Caki2 (cell line): ENCODE measurements around the gene CFL1. TPM values are rescaled to one million over a fixed set of nuclear protein-coding genes. Genes with fewer than 3 reads are reported as not detected.
"Not testable (repeated sequence)": the region's sequence is repeated elsewhere in the genome, so short reads cannot be mapped to it uniquely, and the experiment has no call there.

ENCODE experiments used
- DNase-seq: peaks from one replicate; pipeline ENCODE4 v3.0.0-alpha.2; 2015; ENCODE audit warnings: low read depth
- in situ Hi-C: cut with HindIII; loops from 2 replicates; pipeline ENCODE4 v1.10.0; 2016; ENCODE audit warnings: low sequenced_read_pairs, low pct_unique_long_range_greater_than_20kb, mixed read lengths
- total RNA-seq: library from RNA; depleted of rRNA; stranded (reverse); fragments of >200 nt; shearing (Covaris generic); gene quantifications from 2 replicates; pipeline ENCODE4 v1.2.3, GENCODE V29; 2014; ENCODE audit warnings: low replicate concordance

CFL1 gene
- total RNA-seq, 1 experiment from 2014 or later, result 1,200 TPM

DNA sequence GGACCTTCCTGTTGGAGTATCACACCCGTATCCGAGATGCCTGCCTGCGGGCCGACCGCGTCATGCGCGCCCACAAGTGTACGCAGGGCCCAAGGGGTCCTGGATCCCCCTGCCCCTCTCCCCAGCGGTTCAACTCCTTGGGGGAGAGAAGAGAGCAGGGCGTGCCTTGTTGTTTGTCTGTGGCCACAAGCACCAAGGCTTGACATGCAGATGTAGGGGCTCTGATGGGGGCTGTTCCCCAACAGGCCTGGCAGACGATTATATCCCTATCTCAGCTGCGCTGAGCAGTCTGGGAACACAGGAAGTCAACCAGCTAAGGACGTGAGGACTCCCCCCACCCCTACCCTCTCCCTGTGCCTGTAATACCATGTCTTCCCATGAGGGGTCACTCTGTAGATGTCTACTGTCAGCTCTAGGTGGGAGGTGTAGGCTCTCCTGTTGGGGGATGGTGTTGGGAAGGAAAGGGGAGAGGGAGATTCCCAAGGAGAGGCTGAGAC is 6.8 kb downstream of the CFL1 start:
- DNase-seq, result no peak
- in situ Hi-C loops, result no loop called here

DNA sequence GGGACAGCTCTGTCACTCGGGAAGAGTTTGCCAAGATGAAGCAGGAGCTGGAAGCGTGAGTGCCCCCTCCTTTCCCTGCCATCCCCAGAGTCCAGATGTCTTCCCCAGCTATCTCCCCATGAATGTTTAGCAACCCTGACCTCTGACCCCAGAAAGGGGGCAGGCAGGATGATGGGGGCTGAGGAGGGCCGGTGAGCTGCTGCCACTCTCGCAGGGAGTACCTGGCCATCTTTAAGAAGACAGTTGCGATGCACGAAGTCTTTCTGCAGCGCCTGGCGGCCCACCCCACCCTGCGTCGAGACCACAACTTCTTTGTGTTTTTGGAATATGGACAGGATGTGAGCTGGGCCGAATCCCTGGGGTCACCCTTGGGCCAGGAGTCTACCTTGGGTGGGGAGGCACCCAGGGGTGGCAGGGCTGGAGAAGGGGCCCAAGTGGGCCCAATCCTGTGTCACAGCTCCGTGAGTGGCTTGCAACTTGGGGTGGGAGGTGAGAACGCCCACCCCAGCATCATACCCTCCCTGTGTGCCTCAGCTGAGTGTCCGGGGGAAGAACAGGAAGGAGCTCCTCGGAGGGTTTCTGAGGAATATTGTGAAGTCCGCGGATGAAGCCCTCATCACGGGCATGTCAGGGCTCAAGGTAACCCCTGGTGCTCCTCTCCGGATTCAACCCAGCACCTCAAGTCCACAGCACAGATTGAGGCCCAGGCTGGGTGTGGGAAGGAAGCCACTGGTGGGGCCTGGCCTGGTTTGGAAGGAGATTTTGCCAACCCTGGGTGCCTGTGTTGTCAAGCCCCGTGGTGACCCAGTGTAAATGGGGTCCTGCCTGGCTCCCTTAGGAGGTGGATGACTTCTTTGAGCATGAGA is 7.5 kb downstream of the CFL1 start:
- in situ Hi-C loops, result no loop called here
- DNase-seq, result no peak

DNA sequence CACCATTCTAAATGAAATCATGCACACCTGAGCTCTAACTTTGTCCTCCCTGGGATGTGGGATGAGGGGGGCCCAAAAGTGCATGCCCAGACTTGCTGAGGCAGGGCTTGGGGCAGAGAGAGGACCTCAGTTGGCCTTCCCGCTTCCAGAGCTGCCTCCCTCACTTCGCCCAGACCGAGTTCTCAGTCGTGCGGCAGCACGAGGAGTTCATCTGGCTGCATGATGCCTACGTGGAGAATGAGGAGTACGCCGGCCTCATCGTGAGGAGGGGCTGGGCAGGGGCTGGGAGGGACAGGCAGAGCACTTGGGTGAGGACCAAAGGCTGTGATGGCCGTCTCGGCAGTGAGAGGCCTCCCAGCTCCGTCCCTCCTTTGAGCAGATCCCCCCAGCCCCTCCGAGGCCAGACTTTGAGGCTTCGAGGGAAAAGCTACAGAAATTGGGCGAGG is 8.2 kb downstream of the CFL1 start:
- no peak for DNase-seq
- in situ Hi-C loops, result no loop called here

GRCh38 chr11:65849366-65849765 is 8.6 kb downstream of the CFL1 start:
- in situ Hi-C loops, result no loop called here
- DNase-seq, result no peak

DNA sequence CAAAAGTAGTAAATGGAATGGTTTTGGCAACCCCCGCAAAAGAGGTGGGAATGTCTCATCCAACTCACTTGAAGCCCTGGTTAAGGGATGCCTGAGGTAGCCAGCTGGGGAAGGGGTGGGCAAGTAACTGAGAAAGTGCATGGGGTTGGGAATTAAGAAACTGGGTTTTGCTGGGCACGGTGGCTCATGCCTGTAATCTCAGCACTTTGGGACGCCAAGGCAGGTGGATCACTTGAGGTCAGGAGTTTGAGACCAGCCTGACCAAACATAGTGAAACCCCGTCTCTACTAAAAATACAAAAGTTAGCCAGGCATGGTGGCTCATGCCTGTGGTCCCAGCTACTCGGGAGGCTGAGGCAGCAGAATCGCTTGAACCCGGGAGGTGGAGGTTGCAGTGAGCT is 9.3 kb downstream of the CFL1 start:
- in situ Hi-C loops, DNase-seq: not testable (repeated sequence)

DNA sequence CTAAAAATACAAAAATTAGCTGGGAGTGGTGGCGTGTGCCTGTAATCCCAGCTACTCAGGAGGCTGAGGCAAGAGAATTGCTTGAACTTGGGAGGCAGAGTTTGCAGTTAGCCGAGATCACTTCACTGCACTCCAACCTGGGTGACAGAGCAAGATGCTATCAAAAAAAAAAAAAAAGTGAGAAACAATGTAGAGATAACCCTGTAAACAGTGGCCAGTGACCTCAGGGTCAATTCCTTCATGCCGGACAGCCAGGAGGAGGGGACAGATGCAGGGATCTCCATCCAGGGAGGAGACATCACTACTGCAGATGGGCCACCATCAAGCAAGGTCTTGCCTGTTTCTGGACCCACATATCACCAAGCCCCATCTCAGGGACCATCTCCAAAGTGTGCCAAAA is 10.2 kb downstream of the CFL1 start:
- in situ Hi-C loops, result no loop called here
- DNase-seq, result no peak

- in situ Hi-C loops, result no loop called here
These were observed 13.6 kb downstream of the CFL1 start for GRCh38 chr11:65844231-65844872.

DNA sequence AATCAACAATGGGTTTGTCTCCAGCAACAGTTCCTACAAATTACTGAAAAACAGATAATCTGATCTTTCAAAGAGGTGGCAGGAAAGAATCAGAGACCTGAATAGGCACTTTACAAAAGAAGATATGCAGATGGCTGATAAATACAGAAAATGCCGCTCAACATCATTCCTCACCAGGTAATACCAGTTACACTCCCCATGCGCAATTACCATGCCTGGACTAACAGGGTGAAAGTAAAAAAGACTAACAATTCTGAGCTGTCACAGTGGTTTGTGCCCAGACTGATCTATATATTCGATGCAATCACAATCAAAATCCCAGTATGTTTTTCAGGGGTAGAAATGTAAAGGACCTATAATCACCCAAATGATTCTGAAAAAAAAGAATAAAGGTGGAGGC is 14.2 kb downstream of the CFL1 start:
- in situ Hi-C loops, result no loop called here
- no peak for DNase-seq

More at GRCh38 chr11:65844231-65844872, 13.6 kb downstream of the CFL1 start:
- DNase-seq, result no peak

GRCh38 chr11:65842144-65842543 is 15.8 kb downstream of the CFL1 start:
- in situ Hi-C loops, result no loop called here
- no peak for DNase-seq

DNA sequence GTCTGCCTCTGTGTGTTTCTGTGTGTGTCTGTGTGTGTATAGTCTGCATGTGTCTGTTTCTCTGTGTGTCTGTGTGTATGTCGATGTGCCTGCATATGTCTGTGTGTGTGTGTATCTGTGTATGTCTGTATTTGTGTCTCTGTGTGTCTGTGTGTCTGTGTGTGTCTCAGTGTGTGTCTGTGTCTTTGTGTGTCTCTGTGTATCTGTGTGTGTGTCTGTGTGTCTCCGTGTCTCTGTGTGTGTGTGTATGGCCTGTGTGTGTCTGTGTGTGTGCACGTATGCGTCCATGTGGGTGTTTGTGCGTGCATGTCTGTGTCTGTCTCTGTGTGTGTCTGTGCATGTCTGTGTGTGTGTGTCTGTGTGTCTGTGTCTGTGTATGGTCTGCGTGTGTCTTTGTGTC is 23.8 kb downstream of the CFL1 start:
- in situ Hi-C loops, result no loop called here

GRCh38 chr11:65833297-65834030 is 24.5 kb downstream of the CFL1 start, which contains the start of gene SNX32:
TSS of gene SNX32 (plus strand) at chr11:65833963. CDS start at chr11:65834066, 103 bp downstream.
- in situ Hi-C loops, result no loop called here
- no peak for DNase-seq

More for the DNA sequence above, 23.8 kb downstream of the CFL1 start:
- DNase-seq, result no peak

DNA sequence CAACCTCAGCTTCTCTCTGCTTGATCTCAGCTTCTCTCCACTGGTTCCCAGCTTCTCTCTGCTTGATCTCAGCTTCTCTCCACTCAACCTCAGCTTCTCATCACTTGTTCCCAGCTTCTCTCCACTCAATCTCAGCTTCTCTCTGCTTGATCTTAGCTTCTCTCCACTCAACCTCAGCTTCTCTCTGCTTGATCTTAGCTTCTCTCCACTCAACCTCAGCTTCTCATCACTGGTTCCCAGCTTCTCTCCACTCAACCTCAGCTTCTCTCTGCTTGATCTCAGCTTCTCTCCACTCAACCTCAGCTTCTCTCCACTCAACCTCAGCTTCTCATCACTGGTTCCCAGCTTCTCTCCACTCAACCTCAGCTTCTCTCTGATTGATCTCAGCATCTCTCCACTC is 25.7 kb downstream of the CFL1 start:
- in situ Hi-C loops, DNase-seq: not testable (repeated sequence)

DNA sequence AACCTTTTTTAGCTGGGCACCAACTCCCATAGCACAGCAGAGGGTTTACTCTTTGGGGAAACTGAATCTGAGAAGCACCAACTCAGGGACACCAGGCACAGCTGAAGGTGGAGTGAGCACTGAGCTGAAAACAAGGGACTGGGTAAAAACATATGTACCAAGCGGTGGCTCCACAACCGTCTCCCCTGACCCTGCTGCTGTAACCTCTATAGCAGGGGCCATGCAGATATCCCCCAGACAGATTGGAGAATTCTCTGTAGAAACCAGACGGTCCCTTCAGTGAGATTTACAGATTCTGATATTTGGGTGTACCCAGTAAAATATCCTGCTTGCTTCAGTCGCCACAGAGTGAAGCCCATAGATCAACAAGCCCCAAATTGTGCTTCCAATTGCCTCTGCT is 28.5 kb downstream of the CFL1 start:
- in situ Hi-C loops, result no loop called here
- no peak for DNase-seq

GRCh38 chr11:65826984-65827735 is 30.8 kb downstream of the CFL1 start:
- in situ Hi-C loops, result no loop called here

DNA sequence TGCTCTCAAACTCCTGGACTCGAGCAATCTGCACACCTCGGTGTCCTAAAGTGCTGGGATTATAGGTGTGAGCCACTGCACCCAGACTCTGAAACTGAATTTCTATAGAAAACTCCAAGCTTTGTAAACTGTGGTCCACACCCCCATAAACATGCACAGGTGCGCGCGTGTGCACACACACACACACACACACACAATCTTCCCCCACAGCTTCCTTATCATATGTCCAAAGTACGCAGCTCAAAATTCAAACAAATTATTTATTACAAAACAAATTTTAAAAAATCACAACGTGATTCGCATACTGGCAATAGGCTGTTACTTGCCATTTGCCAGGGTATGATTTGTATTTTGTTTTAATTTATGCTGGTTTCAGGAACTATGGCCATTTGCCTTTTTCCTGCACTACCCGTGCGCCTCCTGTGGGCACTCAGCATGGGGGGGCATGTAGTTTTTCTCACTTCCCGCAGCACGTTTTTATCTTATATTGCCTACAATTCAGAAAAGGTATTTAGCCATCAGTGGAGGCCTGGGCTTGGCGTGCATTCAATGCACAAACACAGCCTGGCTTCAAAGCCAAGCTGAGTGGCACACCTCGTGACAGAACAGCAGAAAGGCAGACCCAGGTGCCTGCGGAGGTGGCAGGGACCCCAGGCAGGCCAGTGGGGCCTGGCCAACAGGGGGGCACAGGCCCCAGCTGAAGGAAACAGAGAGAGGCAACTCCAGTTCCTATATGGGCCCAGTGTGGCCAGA is 35.0 kb downstream of the CFL1 start:
- in situ Hi-C loops, result no loop called here
- no peak for DNase-seq

More at GRCh38 chr11:65826984-65827735, 30.8 kb downstream of the CFL1 start:
- no peak for DNase-seq

GRCh38 chr11:65821107-65821506 is 36.9 kb downstream of the CFL1 start:
- DNase-seq, result no peak
- in situ Hi-C loops, result no loop called here
